Endodermal cell (in vitro differentiated cells): ENCODE data around the gene OR52B2. TPM values are rescaled to one million over a fixed set of nuclear protein-coding genes. Genes with fewer than 3 reads are reported as not detected.

Experiments
- DNase-seq: peaks from one replicate; pipeline ENCODE4 v3.0.0-alpha.2; 2017
- H3K27ac ChIP-seq: 2 replicates; pipeline ENCODE4 v1.5.1; 2013; ENCODE audit warnings: mild to moderate bottlenecking, low read depth, low read length, moderate library complexity
- H3K27me3 ChIP-seq: 2 replicates; pipeline ENCODE4 v1.6.1; 2013; ENCODE audit warnings: mild to moderate bottlenecking, low read length, moderate library complexity; ENCODE audit not compliant: insufficient read depth, control insufficient read depth, poor library complexity, severe bottlenecking
- H3K36me3 ChIP-seq: 2 replicates; pipeline ENCODE4 v1.7.0; 2013; ENCODE audit warnings: mild to moderate bottlenecking, low read length, moderate library complexity; ENCODE audit not compliant: control insufficient read depth, insufficient read depth
- H3K4me1 ChIP-seq: one replicate; pipeline ENCODE4 v1.7.0; 2013; ENCODE audit warnings: low read length; ENCODE audit not compliant: control insufficient read depth, insufficient read depth
- H3K4me3 ChIP-seq: 2 replicates; pipeline ENCODE4 v1.5.1; 2013; ENCODE audit warnings: mild to moderate bottlenecking, low read length, moderate library complexity
- H3K9ac ChIP-seq: 2 replicates; pipeline ENCODE4 v1.6.1; 2013; ENCODE audit warnings: mild to moderate bottlenecking, low read length, moderate library complexity; ENCODE audit not compliant: poor library complexity, severe bottlenecking; ENCODE audit errors: extremely low read depth
- H3K9me3 ChIP-seq: 2 replicates; pipeline ENCODE4 v1.6.1; 2013; ENCODE audit warnings: mild to moderate bottlenecking, low read length, moderate library complexity; ENCODE audit not compliant: control insufficient read depth
- H3K27ac Mint-ChIP-seq: 2 replicates; pipeline ENCODE4 v1.8.0; 2020; ENCODE audit warnings: mixed read lengths
- H3K27me3 Mint-ChIP-seq: 2 replicates; pipeline ENCODE4 v1.8.0; 2021; ENCODE audit warnings: mild to moderate bottlenecking, mixed read lengths; ENCODE audit not compliant: insufficient read depth
- H3K36me3 Mint-ChIP-seq: 2 replicates; pipeline ENCODE4 v1.8.0; 2020; ENCODE audit warnings: low read depth, mixed read lengths
- H3K4me1 Mint-ChIP-seq: 2 replicates; pipeline ENCODE4 v1.8.0; 2020; ENCODE audit warnings: mixed read lengths
- H3K4me3 Mint-ChIP-seq: 2 replicates; pipeline ENCODE4 v1.8.0; 2020; ENCODE audit warnings: mild to moderate bottlenecking, moderate library complexity, mixed read lengths
- H3K9me3 Mint-ChIP-seq: 2 replicates; pipeline ENCODE4 v1.8.0; 2020; ENCODE audit warnings: mild to moderate bottlenecking, mixed read lengths
- CTCF ChIP-seq: fragments of 200-600 bp; sonication (generic); conservative IDR thresholded peaks from 2 replicates; pipeline ENCODE4 v1.5.0; 2021; ENCODE audit warnings: antibody characterized with exemption, mild to moderate bottlenecking
- WGBS, 2 experiments: methylation state at CpG; one replicate each; pipeline versions ENCODE4 v1.1.5 to v1.1.7; 2013; ENCODE audit warnings: missing lambda C conversion rate in 2 of 2, mixed read lengths in 1 of 2; ENCODE audit not compliant: insufficient coverage in 1 of 2, insufficient read length in 1 of 2; 5-methylcytosine and 5-hydroxymethylcytosine counted together
- total RNA-seq, 2 donors: library from RNA; stranded (reverse); fragmentation: NEBNext Ultra II Directional in 1 of 2; extraction: Animal tissue kit (Norgen Biotek cat#: 25700) in 1 of 2; gene quantifications; 2 replicates in 1 of 2; 3 replicates in 1 of 2; pipeline ENCODE4 v1.2.1, GENCODE V29; 2021

OR52B2 gene
- total RNA-seq, 2 donors from 2014 or later = not detected

- H3K36me3 ChIP-seq = peaks cover 91% of the 10 kb centered on the region
- Mint-ChIP-seq H3K4me1 (peaks cover 26% of the 10 kb centered on the region), H3K9me3 (no peaks in the 10 kb centered on the region), H3K27ac (no peak overlapping the region), H3K4me3 (no peak overlapping the region), H3K27me3 (no peaks in the 10 kb centered on the region), H3K36me3 (peaks cover 42% of the 10 kb centered on the region)
- H3K4me1 ChIP-seq = peaks cover 22% of the 10 kb centered on the region
- no peak overlapping the region for H3K27ac ChIP-seq
- H3K9ac ChIP-seq = no peak overlapping the region
- no peak for DNase-seq
- WGBS, 2 experiments = 95 to 100% methylated on average over 4 of the region's 4 CpGs
- no peaks in the 10 kb centered on the region for H3K9me3 ChIP-seq
- no peak for TF ChIP-seq CTCF
- H3K27me3 ChIP-seq = no peaks in the 10 kb centered on the region
- H3K4me3 ChIP-seq = no peak overlapping the region
These were observed 46.4 kb upstream of the OR52B2 start for GRCh38 chr11:6216501-6216900.

- peaks cover 92% of the 10 kb centered on the region for H3K36me3 ChIP-seq
- H3K4me3 ChIP-seq = no peak overlapping the region
- WGBS, 2 experiments = 97 to 98% methylated on average over 6 to 10 of the region's 10 CpGs
- DNase-seq = no peak
- H3K9ac ChIP-seq = no peak overlapping the region
- no peaks in the 10 kb centered on the region for H3K27me3 ChIP-seq
- no peak for TF ChIP-seq CTCF
- no peak overlapping the region for H3K27ac Mint-ChIP-seq
- H3K9me3 ChIP-seq = no peaks in the 10 kb centered on the region
- H3K4me3 Mint-ChIP-seq = no peak overlapping the region
- peaks cover 15% of the 10 kb centered on the region for H3K4me1 Mint-ChIP-seq
- H3K27ac ChIP-seq = no peak overlapping the region
- H3K27me3 Mint-ChIP-seq = no peaks in the 10 kb centered on the region
- H3K4me1 ChIP-seq = peaks cover 12% of the 10 kb centered on the region
- H3K9me3 Mint-ChIP-seq = no peaks in the 10 kb centered on the region
- peaks cover 48% of the 10 kb centered on the region for H3K36me3 Mint-ChIP-seq
These were observed 44.4 kb upstream of the OR52B2 start for GRCh38 chr11:6214530-6214929.

GRCh38 chr11:6210274-6210955, 40.3 kb upstream of the OR52B2 start:
- Mint-ChIP-seq H3K36me3 (peaks cover 36% of the 10 kb centered on the region), H3K9me3 (no peaks in the 10 kb centered on the region), H3K4me1 (no peaks in the 10 kb centered on the region), H3K27ac (no peak overlapping the region), H3K4me3 (no peak overlapping the region), H3K27me3 (no peaks in the 10 kb centered on the region)
- DNase-seq = no peak
- 95 to 100% methylated on average over 1 to 9 of the region's 9 CpGs for WGBS, 2 experiments
- Histone ChIP-seq H3K4me3 (no peak overlapping the region), H3K27me3 (no peaks in the 10 kb centered on the region), H3K9ac (no peak overlapping the region), H3K4me1 (no peaks in the 10 kb centered on the region), H3K27ac (no peak overlapping the region), H3K36me3 (peaks cover 97% of the 10 kb centered on the region), H3K9me3 (no peaks in the 10 kb centered on the region)
- TF ChIP-seq CTCF = no peak
